ENCODE results near the gene CISD3. TPM values are rescaled to one million over a fixed set of nuclear protein-coding genes. Genes with fewer than 3 reads are reported as not detected.

Gene CISD3
- total and polyA plus RNA-seq, 5 donors: 43.7 to 78.1 (median 71.1) TPM

Small RNAs within 50 kb of the gene (microRNA-seq; reads per million reads assigned to microRNA genes)
- gene MIR4726 (0 reads per million in 2 donors), gene MIR4734 (0 reads per million in 2 donors)

Other genes with a start within 250 kb of the CISD3 start
- 1 to 10 TPM in 3 of 4 donors, under 1 TPM in 1; 0.89 to 4.8 (median 3.0) TPM for gene SRCIN1, start 124.4 kb upstream of the CISD3 start, total RNA-seq
- 2.6 TPM for gene SRCIN1, start 124.4 kb upstream of the CISD3 start, polyA plus RNA-seq
- gene EPOP, start 55.4 kb upstream of the CISD3 start, total RNA-seq: 1 to 10 TPM in 3 of 4 donors, under 1 TPM in 1; 0.91 to 2.9 (median 1.7) TPM
- 2.1 TPM for gene EPOP, start 55.4 kb upstream of the CISD3 start, polyA plus RNA-seq
- gene MLLT6, start 25.1 kb upstream of the CISD3 start, total RNA-seq: 100 to 1,000 TPM in 2 of 4 donors, 10 to 100 TPM in 2; 80.7 to 108 (median 94.2) TPM
- 81.2 TPM for gene MLLT6, start 25.1 kb upstream of the CISD3 start, polyA plus RNA-seq
- 10 to 100 TPM; 28.2 to 48.4 (median 34.7) TPM for gene PCGF2, start 18.0 kb downstream of the CISD3 start, total RNA-seq
- 34.3 TPM for gene PCGF2, start 18.0 kb downstream of the CISD3 start, polyA plus RNA-seq
- gene PSMB3, start 22.4 kb downstream of the CISD3 start, total RNA-seq: 100 to 1,000 TPM; 134 to 167 (median 146) TPM
- gene PSMB3, start 22.4 kb downstream of the CISD3 start, polyA plus RNA-seq: 247 TPM
- 10 to 100 TPM; 39.2 to 50.0 (median 46.2) TPM for gene PIP4K2B, start 69.2 kb downstream of the CISD3 start, total RNA-seq
- gene PIP4K2B, start 69.2 kb downstream of the CISD3 start, polyA plus RNA-seq: 28.2 TPM
- 10 to 100 TPM in 3 of 4 donors, 1 to 10 TPM in 1; 8.8 to 11.5 (median 10.9) TPM for gene CWC25, start 95.0 kb downstream of the CISD3 start, total RNA-seq
- 11.0 TPM for gene CWC25, start 95.0 kb downstream of the CISD3 start, polyA plus RNA-seq
- gene RPL23, start 123.4 kb downstream of the CISD3 start, total RNA-seq: 100 to 1,000 TPM; 830 to 995 (median 880) TPM
- gene RPL23, start 123.4 kb downstream of the CISD3 start, polyA plus RNA-seq: 1,847 TPM
- 10 to 100 TPM; 29.2 to 39.6 (median 35.8) TPM for gene LASP1, start 139.7 kb downstream of the CISD3 start, total RNA-seq
- gene LASP1, start 139.7 kb downstream of the CISD3 start, polyA plus RNA-seq: 23.8 TPM
- gene FBXO47, start 237.1 kb downstream of the CISD3 start, total RNA-seq: not detected
- gene FBXO47, start 237.1 kb downstream of the CISD3 start, polyA plus RNA-seq: not detected

Data from right cardiac atrium (tissue), 5 donors.